ENCODE results near the gene ZNF644. TPM values are rescaled to one million over a fixed set of nuclear protein-coding genes. Genes with fewer than 3 reads are reported as not detected.

Gene ZNF644
- total and polyA plus RNA-seq, 11 donors: 15.2 to 46.6 (median 31.4) TPM

DNA sequence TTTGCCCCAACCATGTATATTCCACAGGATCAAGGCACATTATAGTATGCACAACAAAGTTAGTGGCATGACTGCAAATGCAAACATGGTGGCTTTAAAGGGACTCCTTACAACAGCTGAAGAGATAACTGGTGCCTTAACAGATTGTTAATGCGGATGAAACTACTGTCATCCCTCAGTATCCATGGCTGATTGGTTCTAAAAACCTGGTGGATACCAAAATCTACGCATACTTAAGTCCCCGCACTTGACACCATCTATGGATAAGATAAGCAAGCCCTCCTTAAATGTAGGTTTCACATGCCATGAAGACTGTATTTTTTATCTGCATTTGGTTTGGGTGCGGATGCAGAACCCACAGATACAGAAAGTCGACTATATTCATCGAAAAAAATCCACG lies 73.5 kb downstream of the ZNF644 start:
- no peak for TF ChIP-seq POLR2A (IDR thresholded peaks at IDR 0.05)
- TF ChIP-seq, protein P1, sequence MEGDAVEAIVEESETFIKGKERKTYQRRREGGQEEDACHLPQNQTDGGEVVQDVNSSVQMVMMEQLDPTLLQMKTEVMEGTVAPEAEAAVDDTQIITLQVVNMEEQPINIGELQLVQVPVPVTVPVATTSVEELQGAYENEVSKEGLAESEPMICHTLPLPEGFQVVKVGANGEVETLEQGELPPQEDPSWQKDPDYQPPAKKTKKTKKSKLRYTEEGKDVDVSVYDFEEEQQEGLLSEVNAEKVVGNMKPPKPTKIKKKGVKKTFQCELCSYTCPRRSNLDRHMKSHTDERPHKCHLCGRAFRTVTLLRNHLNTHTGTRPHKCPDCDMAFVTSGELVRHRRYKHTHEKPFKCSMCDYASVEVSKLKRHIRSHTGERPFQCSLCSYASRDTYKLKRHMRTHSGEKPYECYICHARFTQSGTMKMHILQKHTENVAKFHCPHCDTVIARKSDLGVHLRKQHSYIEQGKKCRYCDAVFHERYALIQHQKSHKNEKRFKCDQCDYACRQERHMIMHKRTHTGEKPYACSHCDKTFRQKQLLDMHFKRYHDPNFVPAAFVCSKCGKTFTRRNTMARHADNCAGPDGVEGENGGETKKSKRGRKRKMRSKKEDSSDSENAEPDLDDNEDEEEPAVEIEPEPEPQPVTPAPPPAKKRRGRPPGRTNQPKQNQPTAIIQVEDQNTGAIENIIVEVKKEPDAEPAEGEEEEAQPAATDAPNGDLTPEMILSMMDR (IDR thresholded peaks at IDR 0.05): no peak
- intact Hi-C loops (cut with DNase I): no loop called here
- 94 to 95% (median 95%) methylated on average over 7 of the region's 7 CpGs for WGBS, 4 donors

DNA sequence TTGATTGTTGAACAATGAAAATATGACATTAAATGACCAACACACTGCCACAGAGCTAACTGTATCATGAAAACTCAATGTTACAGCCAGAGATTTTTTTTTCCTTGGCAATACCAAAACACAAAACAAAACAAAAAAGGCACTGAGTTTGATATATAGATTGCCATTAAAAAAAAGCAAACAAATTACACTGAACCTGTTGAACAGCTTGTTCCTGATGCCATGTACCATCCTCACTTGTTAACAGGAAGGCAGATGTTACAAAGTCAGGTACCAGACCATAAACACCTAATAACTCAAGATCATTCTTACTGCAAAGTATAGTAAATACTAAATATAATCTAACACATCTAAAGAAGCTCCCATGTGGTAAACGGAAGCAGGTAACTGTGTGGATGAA lies 75.2 kb downstream of the ZNF644 start:
- Histone ChIP-seq H3K4me3 (no peak overlapping the region), H3K4me1 (peaks cover 0 to 22% (median 9%) of the 10 kb centered on the region in 12 donors), H3K36me3 (no peaks in the 10 kb centered on the region), H3K27ac (no peak overlapping the region), H3K9me3 (no peaks in the 10 kb centered on the region), H3K27me3 (no peaks in the 10 kb centered on the region)
- DNase-seq (no peak), ATAC-seq (no peak)
- intact Hi-C loops (cut with DNase I): no loop called here
- WGBS, 4 donors: 82 to 95% (median 88%) methylated on average over 1 of the region's 1 CpG
- no peak for TF ChIP-seq POLR2A (IDR thresholded peaks at IDR 0.05)
- TF ChIP-seq, protein P1 (IDR thresholded peaks at IDR 0.05): no peak

More for the DNA sequence above, 73.5 kb downstream of the ZNF644 start:
- H3K27me3 ChIP-seq: no peaks in the 10 kb centered on the region
- ATAC-seq: no peak
- no peaks in the 10 kb centered on the region for H3K9me3 ChIP-seq
- H3K36me3 ChIP-seq: no peaks in the 10 kb centered on the region
- H3K4me3 ChIP-seq: no peak overlapping the region
- H3K27ac ChIP-seq: no peak overlapping the region
- H3K4me1 ChIP-seq: peaks cover 0 to 25% (median 11%) of the 10 kb centered on the region in 12 donors
- no peak for DNase-seq

DNA sequence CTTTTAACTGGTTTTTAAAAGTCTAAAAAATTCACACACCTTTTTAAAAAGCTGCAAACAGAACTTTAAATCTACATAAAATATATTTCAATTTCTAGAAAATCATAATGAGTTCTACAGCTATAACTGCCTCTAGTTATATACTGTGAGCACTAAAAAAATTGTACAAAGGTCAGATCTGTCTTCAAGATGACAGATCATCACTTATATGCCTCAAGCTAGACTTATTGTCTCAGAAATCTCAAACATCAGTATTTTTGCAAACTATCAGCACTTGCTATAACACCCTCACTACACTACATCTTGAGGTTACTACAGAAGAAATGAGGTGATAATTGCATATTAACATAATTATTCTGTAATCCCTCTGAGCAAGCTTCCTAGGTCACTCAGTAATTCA lies 76.5 kb downstream of the ZNF644 start:
- H3K27me3 ChIP-seq: no peaks in the 10 kb centered on the region
- no peak overlapping the region for H3K27ac ChIP-seq
- H3K9me3 ChIP-seq: no peaks in the 10 kb centered on the region
- TF ChIP-seq, protein P1 (IDR thresholded peaks at IDR 0.05): no peak
- no peak for TF ChIP-seq POLR2A (IDR thresholded peaks at IDR 0.05)
- peaks cover 0 to 10% (median 7%) of the 10 kb centered on the region in 9 donors for H3K36me3 ChIP-seq
- intact Hi-C loops (cut with DNase I): no loop called here
- peaks cover 0 to 23% (median 8%) of the 10 kb centered on the region in 12 donors for H3K4me1 ChIP-seq
- DNase-seq: no peak
- no peak for ATAC-seq
- no peak overlapping the region for H3K4me3 ChIP-seq

DNA sequence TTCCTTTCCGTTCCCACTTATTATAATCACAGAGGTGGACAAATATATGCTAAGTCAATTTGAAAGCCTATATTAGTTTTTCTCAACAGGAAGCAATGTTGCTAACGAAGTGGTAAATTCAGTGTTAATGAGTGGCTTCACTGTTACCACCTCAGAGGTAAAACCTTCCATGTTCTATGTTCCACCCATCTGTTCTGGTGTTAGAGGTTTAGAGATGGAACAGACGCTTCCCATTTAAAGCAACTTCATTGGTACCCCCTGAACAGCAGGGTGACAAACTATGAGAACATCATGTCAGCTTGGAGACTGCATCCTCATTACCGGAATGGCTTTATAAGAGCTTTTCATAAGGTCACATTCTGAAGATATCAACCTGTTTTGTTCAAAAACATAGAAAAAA lies 77.9 kb downstream of the ZNF644 start:
- DNase-seq (no peak), ATAC-seq (no peak)
- no peak overlapping the region for H3K27ac ChIP-seq
- intact Hi-C loops (cut with DNase I): no loop called here
- TF ChIP-seq POLR2A (IDR thresholded peaks at IDR 0.05): no peak
- TF ChIP-seq, protein P1 (IDR thresholded peaks at IDR 0.05): no peak
- H3K9me3 ChIP-seq: no peaks in the 10 kb centered on the region
- H3K4me3 ChIP-seq: no peak overlapping the region
- peaks cover 0 to 20% (median 8%) of the 10 kb centered on the region in 12 donors for H3K4me1 ChIP-seq
- no peaks in the 10 kb centered on the region for H3K27me3 ChIP-seq
- 89 to 93% (median 93%) methylated on average over 4 of the region's 4 CpGs for WGBS, 4 donors
- peaks cover 0 to 24% (median 16%) of the 10 kb centered on the region in 9 donors for H3K36me3 ChIP-seq

Measured in heart left ventricle (tissue), 16 donors.